GM12878 (cell line): ENCODE measurements around the gene SERPINH1. TPM values are rescaled to one million over a fixed set of nuclear protein-coding genes. Genes with fewer than 3 reads are reported as not detected.

Experiments used
- ATAC-seq: fragments of 200-7000 bp; cut with Tn5 transposase; 3 replicates; pipeline ENCODE4 v1.9.1; 2020; ENCODE audit warnings: mild to moderate bottlenecking, moderate library complexity
- BruUV-seq: library from RNA; stranded (reverse); fragments of 400-500 nt; replicated peaks from 2 replicates; lab custom pipeline; 2021; lab: Mats Ljungman, UMichigan
- CTCF ChIA-PET: fragments of 300-600 bp; sonication (Branson Sonifier 250); formaldehyde crosslinking; extraction: SDS; loops from one replicate; lab custom pipeline; 2021; ENCODE audit warnings: inconsistent platforms; lab: Yijun Ruan, JAX
- POLR2A ChIA-PET: fragments of 350-600 bp; formaldehyde crosslinking; extraction: SDS; loops from one replicate; lab custom pipeline; 2021; ENCODE audit warnings: inconsistent platforms; lab: Charles Lee
- RAD21 ChIA-PET: fragments of 300-600 bp; sonication (Branson Sonifier 250); formaldehyde crosslinking; loops from one replicate; lab custom pipeline; 2023; ENCODE audit warnings: antibody characterized with exemption; ENCODE audit not compliant: unreplicated experiment; lab: Charles Lee
- SMC1A ChIA-PET: fragments of 300-600 bp; sonication (Branson Sonifier 250); formaldehyde crosslinking; loops from one replicate; lab custom pipeline; 2023; ENCODE audit not compliant: unreplicated experiment, uncharacterized antibody; lab: Charles Lee
- DNase-seq: peaks from one replicate; pipeline ENCODE4 v3.0.0-alpha.2; 2011; ENCODE audit warnings: low read depth, low spot score
- FAIRE-seq: peaks from 3 replicates; lab custom pipeline; 2011; peaks lifted over from hg19 to GRCh38; lab: Jason Lieb, UNC
- H2AFZ ChIP-seq: 2 replicates; pipeline ENCODE4 v1.6.0; 2011; ENCODE audit warnings: low read depth, low read length, control low read depth; ENCODE audit not compliant: control insufficient read depth
- H3K27ac ChIP-seq: 2 replicates; pipeline ENCODE4 v1.5.1; 2011; ENCODE audit warnings: control low read depth; ENCODE audit not compliant: control insufficient read depth, insufficient read depth
- H3K27me3 ChIP-seq, 2 experiments: replicated peaks in 1 of 2; 2 replicates each; pipeline versions ENCODE4 v1.6.0 to v1.6.1; 2011; ENCODE audit warnings: low read length in 1 of 2; ENCODE audit not compliant: control insufficient read depth in 2 of 2, insufficient read depth in 2 of 2
- H3K36me3 ChIP-seq, 2 experiments: 2 replicates each; pipeline ENCODE4 v1.5.1; 2011; ENCODE audit warnings: low read length in 1 of 2; ENCODE audit not compliant: control insufficient read depth in 2 of 2, insufficient read depth in 2 of 2
- H3K4me1 ChIP-seq: 2 replicates; pipeline ENCODE4 v1.6.1; 2011; ENCODE audit warnings: mild to moderate bottlenecking, low read length, moderate library complexity, mixed read lengths; ENCODE audit not compliant: control insufficient read depth, insufficient read depth
- H3K4me2 ChIP-seq: 2 replicates; pipeline ENCODE4 v1.6.0; 2011; ENCODE audit warnings: control low read depth; ENCODE audit not compliant: control insufficient read depth, insufficient read depth
- H3K4me3 ChIP-seq: fragments of 200-600 bp; sonication (generic); 2 replicates; pipeline ENCODE4 v1.5.1; 2016
- H3K79me2 ChIP-seq: 2 replicates; pipeline ENCODE4 v1.6.0; 2011; ENCODE audit warnings: low read length; ENCODE audit not compliant: control insufficient read depth, insufficient read depth
- H3K9ac ChIP-seq: 2 replicates; pipeline ENCODE4 v1.8.0; 2011; ENCODE audit warnings: low read length, control low read depth, mixed read lengths; ENCODE audit not compliant: control insufficient read depth, insufficient read depth
- H3K9me3 ChIP-seq: replicated peaks from 3 replicates; pipeline ENCODE4 v1.5.1; 2011; ENCODE audit warnings: mild to moderate bottlenecking, low read length; ENCODE audit not compliant: control insufficient read depth, insufficient read depth
- H4K20me1 ChIP-seq: 2 replicates; pipeline ENCODE4 v1.6.0; 2011; ENCODE audit not compliant: control insufficient read depth, insufficient read depth
- HCFC1 ChIP-seq: fragments of 150-350 bp; IDR thresholded peaks from 2 replicates; pipeline ENCODE4 v1.6.1; 2014; ENCODE audit warnings: low read length
- KAT2A ChIP-seq: conservative IDR thresholded peaks from 2 replicates; pipeline ENCODE4 v1.6.1; 2011; ENCODE audit warnings: low read depth, low read length; ENCODE audit not compliant: control insufficient read depth
- MTA3 ChIP-seq: IDR thresholded peaks from 2 replicates; pipeline ENCODE4 v1.6.1; 2012; ENCODE audit warnings: low read length, inconsistent platforms, borderline replicate concordance
- PAX5 ChIP-seq: IDR thresholded peaks from 2 replicates; pipeline ENCODE4 v1.6.1; 2011; ENCODE audit warnings: low read depth, low read length, borderline replicate concordance
- RAD21 ChIP-seq: IDR thresholded peaks from 2 replicates; pipeline ENCODE4 v1.6.1; 2011; ENCODE audit warnings: mild to moderate bottlenecking, low read depth, low read length, moderate library complexity; ENCODE audit not compliant: insufficient read depth
- WRNIP1 ChIP-seq: IDR thresholded peaks from 2 replicates; pipeline ENCODE4 v1.6.1; 2011; ENCODE audit warnings: low read depth, low read length, improper control_type of control experiment, borderline replicate concordance
- WGBS: methylation state at CpG from one replicate; pipeline ENCODE4 v1.1.6; 2016; ENCODE audit warnings: low lambda C conversion rate; ENCODE audit not compliant: insufficient replicate concordance, insufficient coverage; ENCODE audit errors: missing lambda C conversion rate; 5-methylcytosine and 5-hydroxymethylcytosine counted together
- in situ Hi-C: fragments of 300-500 bp; cut with MboI; formaldehyde crosslinking; loops from 9 replicates; pipeline ENCODE4 v1.14.3; 2018; ENCODE audit warnings: mixed read lengths
- intact Hi-C: fragments of 100-400 bp; cut with micrococcal nuclease; formaldehyde crosslinking; loops from one replicate; pipeline ENCODE4 v1.14.2; 2022; ENCODE audit not compliant: unreplicated experiment
- polyA plus RNA-seq, 11 experiments: library from polyadenylated mRNA; depleted of rRNA in 4 of 11; unstranded in 6 of 11; stranded (reverse) in 5 of 11; fragments of >200 nt; fragmentation: Nextera tagmentation in 4 of 11; fragmentation: Illumina TruSeq in 1 of 11; extraction: Ambion mirVana in 4 of 11; extraction: Trizol in 1 of 11; gene quantifications; 1 replicate in 1 of 11; 2 replicates in 10 of 11; pipeline versions ENCODE4 v1.2.1 to v1.2.3, GENCODE V29; 2011 to 2016; ENCODE audit warnings: inconsistent platforms in 2 of 11, missing spikeins in 2 of 11, low read depth in 1 of 11
- total RNA-seq, 4 experiments: library from RNA; depleted of rRNA in 3 of 4; stranded (reverse); fragments of >200 nt in 3 of 4; fragmentation: Illumina TruSeq in 1 of 4; extraction: Trizol in 1 of 4; gene quantifications; 2 replicates each; pipeline versions ENCODE4 v1.2.1 to v1.2.3, GENCODE V29; 2013 to 2021
- TF ChIP-seq, protein P1 (sequence below): IDR thresholded peaks from 2 replicates; pipeline ENCODE4 v1.6.1; 2012; ENCODE audit warnings: low read length, inconsistent platforms

The SERPINH1 gene
- total and polyA plus RNA-seq, 10 of the 15 experiments (the other 5 are each of a cell fraction or from before 2014, with no cell fraction given) = 0.34 to 19.8 (median 13.7) TPM

DNA sequence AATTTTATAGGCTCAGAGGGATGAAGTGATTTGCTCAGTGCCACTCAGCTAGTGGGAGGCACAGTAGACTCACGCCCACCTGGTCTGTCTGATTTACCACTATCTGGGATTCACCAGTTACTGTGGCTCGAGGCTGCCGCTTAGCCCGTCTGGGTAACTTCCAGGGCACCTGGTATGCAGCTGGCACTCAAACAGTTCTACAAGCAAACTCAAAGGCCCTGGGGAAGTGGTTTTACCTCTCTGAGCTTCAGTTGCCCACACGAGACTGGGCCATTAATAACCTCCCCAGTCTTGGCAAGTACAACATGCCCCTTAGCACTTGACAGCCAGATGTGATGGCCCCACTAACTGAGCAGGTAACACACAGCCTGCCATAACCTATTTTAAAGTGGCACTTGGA, 38.9 kb upstream of the SERPINH1 start:
- SMC1A ChIA-PET = interaction anchor here (0.6 to 3.5 kb wide), 13 partner anchors 9 to 197 kb away, joined by 3 to 14 read pairs (median 3); no protein-coding TSS in a partner anchor
- Histone ChIP-seq H4K20me1 (no peaks in the 10 kb centered on the region), H3K4me3 (no peak overlapping the region), H3K27ac (no peak overlapping the region), H3K9ac (no peak overlapping the region), H3K4me2 (peak overlapping the region; percentile 91; the same call in 1 of the 2 replicates), H3K36me3 (no peaks in the 10 kb centered on the region), H3K27me3 (0 out of 4 replicates have a peak, but pooled peaks cover 0 to 3% of the 10 kb centered on the region in 2 experiments), H2AFZ (0 out of 2 replicates have a peak overlapping the region, but pooled peaks have one; percentile 10), H3K79me2 (no peaks in the 10 kb centered on the region), H3K4me1 (peaks cover 28% of the 10 kb centered on the region), H3K9me3 (no peaks in the 10 kb centered on the region)
- POLR2A ChIA-PET = interaction anchor here (1.3 kb wide), 1 partner anchor 31 kb away, joined by 3 read pairs; no protein-coding TSS in a partner anchor
- no TSS peak for BruUV-seq
- FAIRE-seq (peak; percentile 18), ATAC-seq (peak; percentile 25), DNase-seq (no peak)
- intact Hi-C loops = no loop called here
- RAD21 ChIA-PET = interaction anchor here (1.1 to 2.5 kb wide), 5 partner anchors 9 to 115 kb away, joined by 3 to 10 read pairs (median 4); no protein-coding TSS in a partner anchor
- in situ Hi-C loops = no loop called here
- TF ChIP-seq WRNIP1 (no peak), KAT2A (no peak), HCFC1 (no peak), MTA3 (no peak), RAD21 (no peak), PAX5 (no peak)
- TF ChIP-seq, protein P1, sequence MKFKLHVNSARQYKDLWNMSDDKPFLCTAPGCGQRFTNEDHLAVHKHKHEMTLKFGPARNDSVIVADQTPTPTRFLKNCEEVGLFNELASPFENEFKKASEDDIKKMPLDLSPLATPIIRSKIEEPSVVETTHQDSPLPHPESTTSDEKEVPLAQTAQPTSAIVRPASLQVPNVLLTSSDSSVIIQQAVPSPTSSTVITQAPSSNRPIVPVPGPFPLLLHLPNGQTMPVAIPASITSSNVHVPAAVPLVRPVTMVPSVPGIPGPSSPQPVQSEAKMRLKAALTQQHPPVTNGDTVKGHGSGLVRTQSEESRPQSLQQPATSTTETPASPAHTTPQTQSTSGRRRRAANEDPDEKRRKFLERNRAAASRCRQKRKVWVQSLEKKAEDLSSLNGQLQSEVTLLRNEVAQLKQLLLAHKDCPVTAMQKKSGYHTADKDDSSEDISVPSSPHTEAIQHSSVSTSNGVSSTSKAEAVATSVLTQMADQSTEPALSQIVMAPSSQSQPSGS = no peak
- WGBS = 15% methylated on average over 5 of the region's 5 CpGs
- CTCF ChIA-PET = interaction anchor here (0.7 to 15.9 kb wide), 8 partner anchors 10 to 115 kb away, joined by 3 to 288 read pairs (median 4); no protein-coding TSS in a partner anchor
